HG03520 (cell line): ENCODE measurements around the gene MED29.

ENCODE experiments used
- ATAC-seq: cut with Tn5 transposase; IDR thresholded peaks from one replicate; pipeline ENCODE4 v1.9.1; 2021; ENCODE audit warnings: mild to moderate bottlenecking, moderate library complexity; ENCODE audit not compliant: unreplicated experiment

MED29 gene

GRCh38 chr19:39410017-39410830 is 19.0 kb downstream of the MED29 start:
- peak; percentile 14 for ATAC-seq

DNA sequence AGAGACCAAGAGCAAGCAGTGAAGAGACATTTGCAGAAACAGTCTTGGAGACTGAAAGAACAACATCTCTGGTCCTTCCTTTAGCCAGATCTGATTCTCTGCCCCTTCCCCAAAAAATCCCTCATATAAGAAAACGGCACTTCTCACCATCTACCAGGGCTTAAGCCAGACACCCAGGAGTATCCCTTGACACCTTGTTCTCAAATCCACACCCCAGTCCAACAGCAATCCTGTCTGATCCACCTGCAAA is 19.6 kb downstream of the MED29 start:
- no peak for ATAC-seq

DNA sequence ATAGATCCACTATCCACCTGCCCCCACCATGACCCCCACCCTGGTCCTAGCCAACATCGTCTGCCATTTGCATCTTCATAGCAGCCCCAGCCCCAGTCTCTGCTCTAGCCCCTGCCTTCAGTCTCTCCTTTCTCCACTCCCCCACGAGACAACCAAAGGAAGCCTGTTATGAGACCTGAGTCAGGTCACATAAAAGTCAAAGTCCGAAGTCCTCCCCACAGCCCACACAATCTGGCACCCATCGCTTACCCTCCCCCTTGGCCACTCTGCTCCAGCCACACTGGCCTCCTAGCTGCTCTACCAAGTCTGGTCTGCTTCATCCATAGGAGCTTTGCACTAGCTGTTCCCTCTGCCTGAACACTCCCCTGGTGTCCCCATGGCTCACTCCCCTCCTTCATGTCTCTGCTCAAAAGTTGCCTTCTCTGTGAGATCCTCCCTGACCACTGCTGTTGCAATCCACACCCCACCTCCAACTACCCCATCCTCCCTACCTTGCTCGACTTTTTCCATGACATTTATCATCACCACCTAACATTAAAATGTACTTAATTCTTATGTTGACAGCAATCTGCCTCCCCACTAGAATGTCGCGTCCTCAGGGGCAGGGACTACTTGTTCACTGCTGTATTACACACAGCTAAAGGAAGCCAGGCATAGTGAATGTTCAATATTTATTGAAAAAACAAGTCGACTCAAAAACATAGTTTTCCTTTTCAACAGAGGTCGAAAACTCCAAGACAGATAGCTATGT is 20.1 kb downstream of the MED29 start:
- ATAC-seq, result no peak

- peak; percentile 19 for ATAC-seq
Measured at GRCh38 chr19:39411832-39412099, 20.6 kb downstream of the MED29 start.

- peak; percentile 51 for ATAC-seq
Measured at GRCh38 chr19:39412100-39412866, 21.1 kb downstream of the MED29 start, which contains the start of gene PLEKHG2. Gene PLEKHG2 (plus strand): TSS chr19:39412669. CDS start chr19:39414087, 1,418 bp downstream.

GRCh38 chr19:39412867-39413271 is 21.7 kb downstream of the MED29 start:
- ATAC-seq, result no peak

GRCh38 chr19:39413272-39413910 is 22.2 kb downstream of the MED29 start:
- no peak for ATAC-seq

DNA sequence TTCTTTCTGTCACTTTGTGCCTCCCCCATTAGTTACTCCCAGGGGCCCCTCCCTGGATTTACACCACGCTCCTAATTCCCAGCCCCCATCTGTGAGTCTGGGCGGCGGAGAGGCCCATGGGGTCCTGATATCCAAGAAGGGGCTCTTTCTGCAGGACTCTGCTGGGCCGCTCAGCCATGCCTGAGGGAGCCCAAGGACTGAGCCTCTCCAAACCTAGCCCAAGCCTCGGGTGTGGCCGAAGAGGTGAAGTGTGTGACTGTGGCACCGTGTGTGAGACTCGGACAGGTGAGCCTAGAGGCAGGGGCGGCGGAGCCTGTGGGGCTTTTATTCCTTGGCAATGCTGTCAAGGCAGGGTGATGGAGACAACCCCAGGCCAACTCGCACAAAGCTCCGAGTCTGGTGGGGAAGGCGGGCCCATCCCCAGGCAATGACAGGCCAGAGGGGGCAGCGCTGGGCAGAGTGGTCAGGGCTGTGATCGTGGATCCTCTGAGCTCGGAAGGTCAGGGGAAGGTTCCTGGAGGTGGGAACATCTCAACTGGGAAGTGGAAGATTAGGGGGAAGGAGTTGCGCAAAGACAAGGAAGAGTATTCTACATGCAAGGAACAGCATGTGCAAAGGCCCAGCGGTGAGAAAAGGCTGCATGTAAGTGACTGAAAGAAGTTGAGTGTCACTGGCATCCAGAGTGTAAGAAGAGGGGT is 22.9 kb downstream of the MED29 start:
- ATAC-seq, result no peak

DNA sequence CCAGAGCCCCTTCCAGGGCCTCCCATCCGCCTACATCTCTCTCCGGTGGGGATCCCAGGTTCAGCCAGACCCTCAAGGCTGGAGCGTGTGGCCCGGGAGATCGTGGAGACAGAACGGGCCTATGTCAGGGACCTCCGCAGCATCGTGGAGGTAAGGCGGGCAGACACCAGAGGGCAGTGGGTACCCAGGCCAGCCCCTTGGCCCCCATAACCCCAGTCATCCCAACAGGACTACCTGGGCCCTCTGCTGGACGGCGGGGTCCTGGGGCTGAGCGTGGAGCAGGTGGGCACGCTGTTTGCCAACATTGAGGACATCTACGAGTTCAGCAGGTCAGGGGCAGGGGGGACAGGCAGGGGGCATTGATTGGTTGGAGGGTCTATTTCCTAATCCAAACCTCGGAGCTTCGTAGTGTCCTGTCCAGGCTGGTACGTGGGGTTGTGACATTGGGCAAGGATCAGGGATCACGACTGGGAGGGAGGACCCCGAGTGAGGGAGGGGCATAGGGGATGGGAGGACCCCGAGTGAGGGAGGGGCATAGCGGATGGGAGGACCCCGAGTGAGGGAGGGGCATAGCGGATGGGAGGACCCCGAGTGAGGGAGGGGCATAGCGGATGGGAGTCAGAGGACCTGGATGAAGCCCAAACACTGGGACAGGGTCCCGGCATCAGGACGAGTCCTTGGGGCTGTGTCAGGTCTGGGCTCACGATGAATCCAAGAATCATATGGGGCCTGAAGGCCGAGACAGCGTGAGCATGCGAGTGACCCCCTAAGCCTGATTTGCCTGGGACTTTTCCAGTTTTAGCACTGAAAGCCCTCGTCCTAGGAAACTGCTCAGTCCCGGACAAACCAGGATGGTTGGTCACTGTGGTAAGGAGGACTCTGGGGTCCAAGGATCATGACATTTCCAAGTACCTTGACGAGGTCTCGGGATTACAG is 24.2 kb downstream of the MED29 start:
- ATAC-seq, result no peak

- ATAC-seq, result no peak
Measured at GRCh38 chr19:39416152-39417120, 25.3 kb downstream of the MED29 start.

DNA sequence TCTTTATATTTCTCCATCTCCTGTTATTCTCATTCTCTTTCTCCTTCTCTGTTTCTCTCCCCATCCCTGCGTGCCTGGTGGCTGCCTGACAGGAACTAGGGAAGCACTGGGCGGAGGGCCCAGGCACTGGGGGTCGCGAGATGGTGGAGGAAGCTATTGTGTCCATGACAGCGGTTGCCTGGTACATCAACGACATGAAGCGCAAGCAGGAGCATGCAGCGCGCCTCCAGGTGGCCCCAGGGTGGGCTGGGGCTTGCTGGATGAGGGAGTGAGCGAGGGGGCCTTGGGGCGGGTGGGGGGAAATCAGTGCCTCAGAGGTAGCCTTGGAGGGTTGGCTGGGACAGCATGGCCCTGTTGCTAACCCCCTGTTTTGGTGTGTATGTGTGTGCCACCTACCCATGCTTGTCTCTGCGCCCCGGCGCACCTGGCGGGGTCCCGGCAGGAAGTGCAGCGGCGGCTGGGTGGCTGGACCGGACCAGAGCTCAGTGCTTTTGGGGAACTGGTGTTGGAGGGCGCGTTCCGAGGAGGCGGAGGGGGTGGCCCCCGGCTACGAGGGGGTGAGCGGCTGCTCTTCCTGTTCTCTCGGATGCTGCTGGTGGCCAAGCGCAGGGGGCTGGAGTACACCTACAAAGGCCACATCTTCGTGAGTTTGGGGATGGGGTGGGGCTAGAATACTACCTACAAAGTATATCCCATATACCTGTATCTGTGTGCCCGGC is 26.4 kb downstream of the MED29 start:
- ATAC-seq, result no peak

DNA sequence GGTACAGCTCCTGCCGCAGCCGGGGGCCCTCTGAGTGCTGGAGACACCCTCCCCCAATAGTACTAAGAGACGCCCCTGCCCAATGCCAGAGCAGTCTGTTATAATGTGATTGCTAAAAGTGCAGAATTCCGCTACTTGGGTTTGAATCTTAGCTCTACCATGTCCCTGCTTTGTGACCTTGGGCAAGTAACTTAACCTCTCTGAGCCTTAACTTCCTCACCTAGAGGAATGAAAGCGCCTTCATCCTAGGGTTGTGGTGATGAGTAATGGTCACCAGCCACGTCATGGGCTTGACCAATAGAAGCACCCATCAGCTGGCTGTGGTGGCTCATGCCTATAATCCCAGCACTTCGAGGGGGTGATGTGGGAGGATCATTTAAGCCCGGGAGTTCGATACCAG is 27.8 kb downstream of the MED29 start:
- no peak for ATAC-seq

DNA sequence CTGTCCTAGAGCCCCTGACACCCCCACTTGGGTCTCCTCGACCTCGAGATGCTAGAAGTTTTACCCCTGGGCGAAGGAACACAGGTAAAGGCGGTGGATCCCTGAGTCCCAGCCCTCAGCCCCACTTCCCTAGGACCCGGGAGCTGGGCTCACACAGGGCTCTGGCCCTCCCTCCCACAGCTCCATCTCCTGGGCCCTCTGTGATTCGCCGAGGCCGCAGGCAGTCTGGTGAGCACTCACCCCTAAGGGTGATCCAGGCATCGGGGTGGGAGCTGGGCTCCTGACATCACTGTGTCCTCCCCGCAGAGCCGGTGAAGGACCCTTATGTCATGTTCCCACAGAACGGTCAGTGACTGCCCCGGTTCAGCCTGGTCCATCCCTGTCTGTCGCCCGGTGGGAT is 29.6 kb downstream of the MED29 start:
- ATAC-seq, result no peak

DNA sequence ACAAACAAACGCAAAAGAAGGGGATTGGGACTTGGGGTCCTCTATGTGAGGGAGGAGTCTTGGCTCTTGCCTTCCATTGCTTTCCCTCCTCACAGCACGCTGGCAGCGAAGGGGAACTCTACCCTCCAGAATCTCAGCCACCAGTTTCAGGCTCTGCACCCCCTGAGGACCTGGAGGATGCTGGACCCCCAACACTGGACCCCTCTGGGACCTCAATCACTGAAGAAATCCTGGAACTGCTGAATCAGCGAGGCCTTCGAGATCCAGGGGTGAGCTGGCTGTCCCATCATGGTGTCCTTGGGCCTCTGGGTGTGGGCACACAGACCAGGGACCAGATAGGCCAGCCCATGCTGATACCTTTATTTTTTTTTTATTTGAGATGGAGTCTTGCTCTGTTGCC is 30.8 kb downstream of the MED29 start:
- ATAC-seq, result no peak

- ATAC-seq, result no peak
Measured at GRCh38 chr19:39423258-39424086, 32.3 kb downstream of the MED29 start.

- ATAC-seq, result no peak
Measured at GRCh38 chr19:39424934-39425333, 33.8 kb downstream of the MED29 start.

DNA sequence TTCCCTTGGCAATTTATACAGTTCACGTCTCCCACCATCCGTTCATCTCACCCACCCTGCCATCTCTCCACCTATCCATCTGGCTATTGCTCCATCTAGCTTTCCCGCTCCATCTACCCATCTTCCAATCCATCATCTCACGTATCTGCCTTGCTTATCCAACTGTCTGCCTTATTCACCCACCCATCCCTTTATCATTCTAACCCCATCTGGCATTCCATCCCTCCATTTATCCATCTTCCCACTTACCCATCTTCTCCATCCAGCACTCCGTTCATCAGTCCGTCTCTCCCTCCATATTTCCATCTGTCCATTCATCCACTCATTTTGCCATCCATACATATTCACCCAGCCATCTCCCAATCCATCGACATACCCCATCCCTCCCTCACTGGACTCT is 34.6 kb downstream of the MED29 start:
- no peak for ATAC-seq
